ENCODE data around the gene CCT7.
A peak's percentile ranks its signal among the peaks of the same experiment; 100 is the strongest.

CCT7 gene

GRCh38 chr2:73233154-73233931, 765 bp upstream of the CCT7 start, which contains the start of gene PRADC1:
Gene PRADC1, minus strand, starts transcription at chr2:73233239. Its CDS starts 79 bp downstream, at chr2:73233160.
- in situ Hi-C loops (cut with HindIII; ENCODE audit: low pct_unique_long_range_greater_than_20kb, low sequenced_read_pairs): no loop called here
- DNase-seq (ENCODE audit: low read depth in 1 of 2, low spot score in 1 of 2): peak; percentile 95 to 99
- no peak for TF ChIP-seq JUND (IDR thresholded peaks at IDR 0.05; ENCODE audit: low read depth)

- in situ Hi-C loops (cut with HindIII; ENCODE audit: low pct_unique_long_range_greater_than_20kb, low sequenced_read_pairs): no loop called here
- DNase-seq (ENCODE audit: low read depth in 1 of 2, low spot score in 1 of 2): no peak
- no peak for TF ChIP-seq JUND (IDR thresholded peaks at IDR 0.05; ENCODE audit: low read depth)
These were observed 1.4 kb downstream of the CCT7 start for GRCh38 chr2:73235315-73236028.

GRCh38 chr2:73237168-73237567, 3.1 kb downstream of the CCT7 start:
- in situ Hi-C loops (cut with HindIII; ENCODE audit: low pct_unique_long_range_greater_than_20kb, low sequenced_read_pairs): no loop called here
- TF ChIP-seq JUND (IDR thresholded peaks at IDR 0.05; ENCODE audit: low read depth): no peak
- DNase-seq (ENCODE audit: low read depth in 1 of 2, low spot score in 1 of 2): no peak

- in situ Hi-C loops (cut with HindIII; ENCODE audit: low pct_unique_long_range_greater_than_20kb, low sequenced_read_pairs): no loop called here
- no peak for DNase-seq (ENCODE audit: low read depth in 1 of 2, low spot score in 1 of 2)
- TF ChIP-seq JUND (IDR thresholded peaks at IDR 0.05; ENCODE audit: low read depth): no peak
These were observed 4.0 kb downstream of the CCT7 start for GRCh38 chr2:73238149-73238548.

- TF ChIP-seq JUND (IDR thresholded peaks at IDR 0.05; ENCODE audit: low read depth): no peak
- DNase-seq (ENCODE audit: low read depth in 1 of 2, low spot score in 1 of 2): no peak
- in situ Hi-C loops (cut with HindIII; ENCODE audit: low pct_unique_long_range_greater_than_20kb, low sequenced_read_pairs): no loop called here
These were observed 4.9 kb downstream of the CCT7 start for GRCh38 chr2:73238976-73239375.

GRCh38 chr2:73239776-73240175, 5.7 kb downstream of the CCT7 start:
- no peak for DNase-seq (ENCODE audit: low read depth in 1 of 2, low spot score in 1 of 2)
- TF ChIP-seq JUND (IDR thresholded peaks at IDR 0.05; ENCODE audit: low read depth): no peak
- in situ Hi-C loops (cut with HindIII; ENCODE audit: low pct_unique_long_range_greater_than_20kb, low sequenced_read_pairs): no loop called here

- TF ChIP-seq JUND (IDR thresholded peaks at IDR 0.05; ENCODE audit: low read depth): no peak
- DNase-seq (ENCODE audit: low read depth in 1 of 2, low spot score in 1 of 2): peak in 1 of 2 experiments; percentile 68
- in situ Hi-C loops (cut with HindIII; ENCODE audit: low pct_unique_long_range_greater_than_20kb, low sequenced_read_pairs): no loop called here
These were observed 9.9 kb downstream of the CCT7 start for GRCh38 chr2:73243884-73244570.

- no peak for DNase-seq (ENCODE audit: low read depth in 1 of 2, low spot score in 1 of 2)
- no peak for TF ChIP-seq JUND (IDR thresholded peaks at IDR 0.05; ENCODE audit: low read depth)
- in situ Hi-C loops (cut with HindIII; ENCODE audit: low pct_unique_long_range_greater_than_20kb, low sequenced_read_pairs): no loop called here
These were observed 10.5 kb downstream of the CCT7 start for GRCh38 chr2:73244580-73244979.

- DNase-seq (ENCODE audit: low read depth in 1 of 2, low spot score in 1 of 2): no peak
- no peak for TF ChIP-seq JUND (IDR thresholded peaks at IDR 0.05; ENCODE audit: low read depth)
- in situ Hi-C loops (cut with HindIII; ENCODE audit: low pct_unique_long_range_greater_than_20kb, low sequenced_read_pairs): no loop called here
These were observed 12.7 kb downstream of the CCT7 start for GRCh38 chr2:73246850-73247249.

GRCh38 chr2:73249636-73250035, 15.5 kb downstream of the CCT7 start:
- no peak for DNase-seq (ENCODE audit: low read depth in 1 of 2, low spot score in 1 of 2)
- in situ Hi-C loops (cut with HindIII; ENCODE audit: low pct_unique_long_range_greater_than_20kb, low sequenced_read_pairs): no loop called here
- TF ChIP-seq JUND (IDR thresholded peaks at IDR 0.05; ENCODE audit: low read depth): no peak

GRCh38 chr2:73250872-73251846, 17.1 kb downstream of the CCT7 start:
- in situ Hi-C loops (cut with HindIII; ENCODE audit: low pct_unique_long_range_greater_than_20kb, low sequenced_read_pairs): no loop called here
- TF ChIP-seq JUND (IDR thresholded peaks at IDR 0.05; ENCODE audit: low read depth): no peak
- DNase-seq (ENCODE audit: low read depth in 1 of 2, low spot score in 1 of 2): no peak
